Measurements from ENCODE around the gene ENTREP3.

Gene ENTREP3

DNA sequence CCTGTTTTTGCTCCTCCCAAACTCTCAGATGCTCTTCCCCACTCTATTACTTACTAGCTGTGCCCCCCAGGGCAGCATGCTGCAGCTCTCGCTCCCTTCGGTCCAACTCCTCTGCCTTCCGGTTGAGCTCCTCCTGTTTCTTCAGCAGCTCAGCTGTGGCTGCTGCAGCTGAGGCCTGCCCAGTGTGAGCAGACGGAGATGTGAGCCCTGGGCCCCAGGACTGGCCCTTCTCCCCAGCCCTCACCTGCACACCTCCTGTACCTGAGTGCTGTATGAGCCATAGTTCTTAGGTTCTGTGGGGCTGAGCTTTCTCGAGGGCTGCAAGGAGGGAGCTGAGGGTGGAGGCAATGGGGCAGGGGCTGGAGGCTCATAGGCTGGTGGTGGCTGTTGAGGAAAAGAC lies 5.0 kb upstream of the ENTREP3 start:
- no peak for TF ChIP-seq CTCF (IDR thresholded peaks at IDR 0.05; ENCODE audit: low read depth, low read length)
- no peak for DNase-seq (ENCODE audit: low read depth in 2 of 2)

GRCh38 chr1:155256058-155256852 lies 972 bp upstream of the ENTREP3 start:
- H3K4me3 ChIP-seq (replicated peaks in 1 of 2; ENCODE audit: low read depth in 2 of 2, low read length in 2 of 2): peak overlapping the region in 1 of 2 donors; percentile 76
- no peak for TF ChIP-seq CTCF (IDR thresholded peaks at IDR 0.05; ENCODE audit: low read depth, low read length)
- DNase-seq (ENCODE audit: low read depth in 2 of 2): no peak

More for the DNA sequence above, 5.0 kb upstream of the ENTREP3 start:
- no peak overlapping the region for H3K4me3 ChIP-seq (replicated peaks in 1 of 2; ENCODE audit: low read depth in 2 of 2, low read length in 2 of 2)

DNA sequence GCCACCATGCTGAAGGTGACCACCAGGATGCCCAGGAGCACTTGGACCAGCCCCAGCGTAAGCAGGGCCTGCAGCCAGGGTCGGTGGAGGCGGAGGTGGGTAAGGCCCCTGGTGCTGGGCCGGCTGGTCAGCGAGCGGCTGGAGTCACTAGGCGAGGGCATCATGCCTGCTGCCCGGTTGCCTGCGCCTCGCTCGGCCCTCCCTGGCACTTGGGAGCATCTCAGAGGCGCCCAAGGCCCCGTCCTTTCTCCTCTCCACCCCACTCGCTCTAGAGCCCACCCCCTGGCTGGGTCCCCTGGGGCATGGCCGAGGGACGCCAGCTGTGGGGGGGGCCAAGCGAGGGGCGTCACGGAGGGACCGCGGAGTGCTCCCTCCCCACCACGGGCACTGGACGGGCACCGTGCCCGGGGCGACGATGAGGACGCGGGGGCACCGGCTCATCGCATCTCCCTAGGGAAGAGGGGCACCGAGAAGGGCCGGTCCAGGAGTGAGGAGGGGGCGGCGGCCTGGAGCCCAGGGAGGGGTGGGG lies 505 bp downstream of the ENTREP3 start:
- peak in 1 of 2 donors; percentile 19 for DNase-seq (ENCODE audit: low read depth in 2 of 2)
- peak overlapping the region; percentile 76 to 81 for H3K4me3 ChIP-seq (replicated peaks in 1 of 2; ENCODE audit: low read depth in 2 of 2, low read length in 2 of 2)
- TF ChIP-seq CTCF (IDR thresholded peaks at IDR 0.05; ENCODE audit: low read depth, low read length): peak; percentile 0

- TF ChIP-seq CTCF (IDR thresholded peaks at IDR 0.05; ENCODE audit: low read depth, low read length): no peak
- DNase-seq (ENCODE audit: low read depth in 2 of 2): no peak
- H3K4me3 ChIP-seq (replicated peaks in 1 of 2; ENCODE audit: low read depth in 2 of 2, low read length in 2 of 2): peak overlapping the region; percentile 76 to 81
These were observed 1.0 kb downstream of the ENTREP3 start for GRCh38 chr1:155254228-155254713.

GRCh38 chr1:155253797-155254196 lies 1.5 kb downstream of the ENTREP3 start:
- no peak for TF ChIP-seq CTCF (IDR thresholded peaks at IDR 0.05; ENCODE audit: low read depth, low read length)
- peak overlapping the region; percentile 76 to 81 for H3K4me3 ChIP-seq (replicated peaks in 1 of 2; ENCODE audit: low read depth in 2 of 2, low read length in 2 of 2)
- no peak for DNase-seq (ENCODE audit: low read depth in 2 of 2)

DNA sequence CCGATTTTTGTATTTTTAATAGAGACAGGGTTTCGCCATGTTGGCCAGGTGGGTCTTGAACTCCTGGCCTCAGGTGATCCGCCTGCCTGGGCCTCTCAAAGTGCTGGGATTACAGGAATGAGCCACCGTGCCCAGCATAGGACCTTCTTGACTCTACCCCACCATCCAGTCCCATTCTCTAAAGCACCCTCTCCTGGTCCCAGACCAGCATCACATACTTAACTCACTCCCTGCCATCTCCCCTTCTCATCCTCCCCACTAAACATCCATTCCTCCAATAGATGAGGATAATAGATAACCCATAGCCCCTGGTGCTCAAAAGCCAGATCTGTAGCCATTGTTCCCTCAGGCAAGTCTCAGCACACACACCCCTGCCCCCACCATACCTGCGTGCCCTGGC lies 2.1 kb downstream of the ENTREP3 start:
- no peak for TF ChIP-seq CTCF (IDR thresholded peaks at IDR 0.05; ENCODE audit: low read depth, low read length)
- DNase-seq (ENCODE audit: low read depth in 2 of 2): no peak
- H3K4me3 ChIP-seq (replicated peaks in 1 of 2; ENCODE audit: low read depth in 2 of 2, low read length in 2 of 2): peak overlapping the region in 1 of 2 donors; percentile 81
